ENCODE data around the gene ZNF672. TPM values are rescaled to one million over a fixed set of nuclear protein-coding genes. Genes with fewer than 3 reads are reported as not detected.

Gene ZNF672
- total and polyA plus RNA-seq, 2 of the 13 experiments (the other 11 are each of a cell fraction or from before 2014, with no cell fraction given) = 17.2 to 22.9 TPM

GRCh38 chr1:248862998-248863881, 25.2 kb downstream of the ZNF672 start (continued):
- no peak for TF ChIP-seq ZBTB40 (IDR thresholded peaks at IDR 0.05)
- TF ChIP-seq ZBTB40 (CRISPR knock-in tag; IDR thresholded peaks at IDR 0.05) = peak; percentile 52; the same call in 1 of the 2 replicates
- TF ChIP-seq HNRNPL (IDR thresholded peaks at IDR 0.05; ENCODE audit: low read depth, low read length) = peak; percentile 81; the same call in 1 of the 2 replicates
- TF ChIP-seq FOXM1 (CRISPR knock-in tag; IDR thresholded peaks at IDR 0.05) = no peak
- TF ChIP-seq, protein P1, sequence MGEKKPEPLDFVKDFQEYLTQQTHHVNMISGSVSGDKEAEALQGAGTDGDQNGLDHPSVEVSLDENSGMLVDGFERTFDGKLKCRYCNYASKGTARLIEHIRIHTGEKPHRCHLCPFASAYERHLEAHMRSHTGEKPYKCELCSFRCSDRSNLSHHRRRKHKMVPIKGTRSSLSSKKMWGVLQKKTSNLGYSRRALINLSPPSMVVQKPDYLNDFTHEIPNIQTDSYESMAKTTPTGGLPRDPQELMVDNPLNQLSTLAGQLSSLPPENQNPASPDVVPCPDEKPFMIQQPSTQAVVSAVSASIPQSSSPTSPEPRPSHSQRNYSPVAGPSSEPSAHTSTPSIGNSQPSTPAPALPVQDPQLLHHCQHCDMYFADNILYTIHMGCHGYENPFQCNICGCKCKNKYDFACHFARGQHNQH (CRISPR knock-in tag; IDR thresholded peaks at IDR 0.05) = peak; percentile 74; the same call in 1 of the 2 replicates
- TF ChIP-seq, protein P2, sequence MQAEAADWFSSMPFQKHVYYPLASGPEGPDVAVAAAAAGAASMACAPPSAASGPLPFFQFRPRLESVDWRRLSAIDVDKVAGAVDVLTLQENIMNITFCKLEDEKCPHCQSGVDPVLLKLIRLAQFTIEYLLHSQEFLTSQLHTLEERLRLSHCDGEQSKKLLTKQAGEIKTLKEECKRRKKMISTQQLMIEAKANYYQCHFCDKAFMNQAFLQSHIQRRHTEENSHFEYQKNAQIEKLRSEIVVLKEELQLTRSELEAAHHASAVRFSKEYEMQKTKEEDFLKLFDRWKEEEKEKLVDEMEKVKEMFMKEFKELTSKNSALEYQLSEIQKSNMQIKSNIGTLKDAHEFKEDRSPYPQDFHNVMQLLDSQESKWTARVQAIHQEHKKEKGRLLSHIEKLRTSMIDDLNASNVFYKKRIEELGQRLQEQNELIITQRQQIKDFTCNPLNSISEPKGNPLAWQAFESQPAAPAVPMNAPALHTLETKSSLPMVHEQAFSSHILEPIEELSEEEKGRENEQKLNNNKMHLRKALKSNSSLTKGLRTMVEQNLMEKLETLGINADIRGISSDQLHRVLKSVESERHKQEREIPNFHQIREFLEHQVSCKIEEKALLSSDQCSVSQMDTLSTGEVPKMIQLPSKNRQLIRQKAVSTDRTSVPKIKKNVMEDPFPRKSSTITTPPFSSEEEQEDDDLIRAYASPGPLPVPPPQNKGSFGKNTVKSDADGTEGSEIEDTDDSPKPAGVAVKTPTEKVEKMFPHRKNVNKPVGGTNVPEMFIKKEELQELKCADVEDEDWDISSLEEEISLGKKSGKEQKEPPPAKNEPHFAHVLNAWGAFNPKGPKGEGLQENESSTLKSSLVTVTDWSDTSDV (CRISPR knock-in tag; IDR thresholded peaks at IDR 0.05) = 0 out of 2 replicates have a peak, but pooled peaks have one; percentile 37
- no peak for TF ChIP-seq SNRNP70 (IDR thresholded peaks at IDR 0.05; ENCODE audit: low read depth, low read length)
- TF ChIP-seq NCOA5 (CRISPR knock-in tag; IDR thresholded peaks at IDR 0.05) = no peak
- TF ChIP-seq ZBTB43 (CRISPR knock-in tag; conservative IDR thresholded peaks at IDR 0.05) = no peak
- peak; percentile 61; the same call in 1 of the 2 replicates for TF ChIP-seq TSC22D2 (CRISPR knock-in tag; IDR thresholded peaks at IDR 0.05; ENCODE audit: borderline replicate concordance)

Data from HepG2 (cell line).